UCSD-AML1 (cell line): ENCODE data around the gene KRT40.

Source experiments
- DNase-seq: peaks from one replicate; lab custom pipeline; 2025; ENCODE audit not compliant: unreplicated experiment; lab: John Stamatoyannopoulos, UW

Gene KRT40

GRCh38 chr17:40997361-40997760, 13.2 kb upstream of the KRT40 start:
- no peak for DNase-seq

- no peak for DNase-seq
These were observed 12.7 kb upstream of the KRT40 start for GRCh38 chr17:40996829-40997228.

GRCh38 chr17:40995116-40995515, 11.0 kb upstream of the KRT40 start:
- DNase-seq, result no peak

DNA sequence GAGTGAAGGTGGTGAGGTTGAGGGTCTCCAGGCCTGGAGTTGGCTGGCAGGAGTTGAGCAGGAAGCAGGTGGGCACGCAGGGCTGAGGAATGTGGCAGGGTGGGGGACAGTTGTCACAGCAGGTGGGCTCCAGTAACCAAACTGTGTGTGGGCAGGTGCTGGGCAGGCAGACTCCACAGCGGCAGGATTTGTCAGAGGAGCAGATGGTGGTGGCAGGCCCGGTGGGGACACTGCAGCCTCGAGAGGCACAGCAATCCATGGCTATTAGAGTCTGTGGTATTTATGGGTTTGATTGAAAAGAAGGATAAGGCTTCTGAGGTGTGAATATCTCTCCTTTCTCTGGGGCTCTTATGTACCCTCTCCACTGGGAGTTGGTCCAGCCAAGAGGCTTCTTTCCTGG, 9.7 kb upstream of the KRT40 start, which contains the start of gene KRTAP3-3:
TSS of gene KRTAP3-3 (minus strand) at position 326 of the 400 bp plus-strand sequence. CDS start at position 259, 67 bp downstream.
- DNase-seq, result no peak

DNA sequence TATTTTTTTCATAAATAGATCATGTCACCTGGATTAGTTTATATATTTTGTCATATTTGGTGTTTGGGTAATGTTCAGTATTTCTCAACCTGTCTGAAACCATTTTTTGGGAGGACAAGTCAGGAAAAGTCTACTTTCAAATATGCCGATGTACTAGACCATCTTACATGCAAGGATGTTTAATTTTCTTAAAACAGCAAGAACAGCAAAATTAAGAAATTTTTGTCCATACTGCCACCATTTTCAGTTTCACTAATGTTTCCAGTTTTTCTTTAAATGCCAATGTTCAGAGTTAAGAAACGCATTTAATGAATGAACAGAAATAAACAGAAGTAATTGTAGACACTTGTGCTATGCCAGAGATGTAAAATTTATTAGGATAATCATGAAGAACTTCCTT, 9.0 kb upstream of the KRT40 start:
- DNase-seq, result no peak

GRCh38 chr17:40992666-40993065, 8.5 kb upstream of the KRT40 start:
- DNase-seq, result no peak

GRCh38 chr17:40986920-40987319, 2.8 kb upstream of the KRT40 start:
- DNase-seq, result no peak

DNA sequence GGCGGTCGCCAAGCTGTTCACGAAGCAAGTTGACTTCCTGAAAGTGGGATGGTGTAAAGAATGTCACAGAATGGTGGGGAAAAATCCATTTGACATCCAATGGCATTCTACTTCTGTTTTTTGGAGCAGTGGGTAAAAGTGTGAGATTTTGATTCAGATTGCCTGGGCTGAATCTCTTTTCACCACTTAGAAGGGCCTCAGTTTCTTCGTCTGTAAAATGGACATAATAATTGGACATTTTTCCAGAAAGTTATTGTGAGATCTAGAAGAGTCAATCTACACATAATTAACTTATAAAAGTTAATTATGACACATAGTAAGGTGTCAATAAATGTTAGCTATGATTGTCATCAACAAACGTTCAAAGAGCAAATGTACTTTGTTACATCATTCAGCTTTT, 3.0 kb downstream of the KRT40 start:
- no peak for DNase-seq

DNA sequence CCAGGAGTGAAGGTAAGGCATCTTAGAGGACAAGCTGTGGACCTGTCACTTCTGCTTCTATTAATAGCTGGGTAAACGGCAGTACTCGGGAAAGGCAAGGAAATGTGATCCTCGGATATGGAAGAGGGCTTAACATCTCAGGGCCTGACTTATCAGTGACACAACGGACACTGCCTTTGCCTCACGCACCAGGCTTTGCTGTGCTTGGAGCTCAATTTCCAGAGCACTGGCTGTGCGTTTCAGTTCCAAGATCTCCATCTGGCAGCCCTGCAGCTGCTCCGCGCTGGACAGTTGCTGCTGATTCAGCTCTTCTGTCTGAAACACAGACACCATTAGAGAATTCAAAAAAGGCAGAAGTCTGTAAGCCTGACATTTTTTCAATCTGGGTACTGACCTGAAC, 3.5 kb downstream of the KRT40 start:
- no peak for DNase-seq

DNA sequence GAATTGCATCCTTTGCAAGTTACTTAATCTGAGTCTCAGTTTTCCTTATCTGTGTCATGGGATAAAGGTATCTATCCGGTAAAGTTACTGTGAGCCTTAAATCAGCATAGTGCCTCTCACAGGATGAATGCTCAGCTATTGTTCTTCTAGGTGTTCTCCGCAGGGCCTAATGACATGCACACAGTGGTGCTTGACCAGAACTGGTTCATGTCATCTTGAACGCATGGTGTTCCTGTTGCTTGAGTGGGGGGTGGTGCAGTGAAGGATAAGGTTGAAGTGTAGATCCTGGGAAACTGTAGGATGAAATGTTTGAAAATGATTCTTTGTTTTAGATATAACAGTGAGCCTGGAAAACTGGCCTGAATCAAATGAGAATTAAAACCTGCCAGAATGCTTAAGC, 4.0 kb downstream of the KRT40 start:
- DNase-seq, result no peak

GRCh38 chr17:40978575-40979151, 5.5 kb downstream of the KRT40 start:
- DNase-seq, result no peak

DNA sequence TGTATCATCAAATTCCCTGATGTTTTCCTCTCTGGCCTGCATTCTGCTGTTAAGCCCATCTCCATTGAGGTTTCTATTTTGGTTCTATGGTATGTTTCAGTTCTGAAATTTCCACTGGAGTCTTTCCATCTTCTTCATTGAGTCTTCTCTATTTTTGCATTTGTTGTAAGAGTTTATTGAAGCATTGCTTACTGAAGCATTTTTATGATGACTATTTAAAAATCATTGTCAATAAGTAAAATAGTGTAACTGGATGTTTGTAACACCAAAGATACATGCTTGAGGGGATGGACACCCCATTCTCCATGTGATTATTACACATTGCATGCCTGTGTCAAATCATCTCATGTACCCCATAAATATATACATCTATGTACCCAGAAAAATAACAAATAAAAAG, 8.6 kb downstream of the KRT40 start:
- no peak for DNase-seq

GRCh38 chr17:40974366-40974765, 9.8 kb downstream of the KRT40 start:
- no peak for DNase-seq

- DNase-seq, result no peak
These were observed 16.5 kb downstream of the KRT40 start for GRCh38 chr17:40967582-40967981.

GRCh38 chr17:40966848-40967247, 17.3 kb downstream of the KRT40 start, which contains the start of gene KRT39:
Gene KRT39, minus strand, starts transcription at chr17:40966948. Its CDS starts 92 bp downstream, at chr17:40966856.
- DNase-seq, result no peak

DNA sequence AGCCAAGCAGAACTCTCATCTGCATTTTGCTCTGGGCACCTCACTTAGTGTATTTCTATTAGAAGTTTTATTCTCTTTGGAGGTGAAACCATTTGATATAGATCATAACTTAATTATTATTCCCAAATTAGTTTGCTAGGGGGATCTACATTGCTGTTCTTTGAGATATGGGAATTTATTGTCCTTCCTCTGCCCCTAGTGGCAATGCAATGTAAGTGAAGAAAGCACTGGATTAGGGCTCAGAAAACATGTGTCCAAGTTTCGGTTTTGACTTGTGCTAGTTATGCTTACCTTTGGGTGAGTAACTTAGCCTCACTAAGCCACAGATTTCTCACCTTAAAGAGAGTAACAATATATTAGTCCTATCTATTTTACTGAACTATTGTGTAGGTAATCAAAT, 20.3 kb downstream of the KRT40 start:
- DNase-seq, result no peak

DNA sequence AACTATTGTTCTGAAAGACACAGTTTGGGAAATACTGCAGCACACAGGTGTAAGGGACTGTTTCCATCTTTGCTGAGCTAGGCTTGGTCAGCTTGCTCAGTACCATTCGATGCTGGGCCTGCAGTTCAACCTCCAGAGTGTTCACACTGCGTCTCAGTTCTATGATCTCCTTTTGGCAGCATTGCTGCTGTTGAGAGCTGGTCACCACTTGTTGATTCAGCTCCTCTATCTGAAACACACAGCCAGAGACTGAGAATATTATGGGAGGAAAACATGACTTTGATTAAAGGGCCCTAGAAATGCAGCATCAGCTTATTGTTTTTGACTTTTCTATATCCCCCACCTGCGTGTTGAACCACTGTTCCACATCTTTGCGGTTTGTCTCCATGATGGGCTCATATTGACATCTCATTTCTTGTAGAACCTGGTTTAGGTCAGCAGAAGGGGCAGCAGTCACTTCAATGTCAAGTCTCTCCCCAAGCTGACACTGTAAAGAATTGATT, 22.0 kb downstream of the KRT40 start:
- DNase-seq, result no peak

GRCh38 chr17:40961591-40961990, 22.5 kb downstream of the KRT40 start:
- no peak for DNase-seq

- DNase-seq, result no peak
These were observed 24.0 kb downstream of the KRT40 start for GRCh38 chr17:40960144-40960543.

DNA sequence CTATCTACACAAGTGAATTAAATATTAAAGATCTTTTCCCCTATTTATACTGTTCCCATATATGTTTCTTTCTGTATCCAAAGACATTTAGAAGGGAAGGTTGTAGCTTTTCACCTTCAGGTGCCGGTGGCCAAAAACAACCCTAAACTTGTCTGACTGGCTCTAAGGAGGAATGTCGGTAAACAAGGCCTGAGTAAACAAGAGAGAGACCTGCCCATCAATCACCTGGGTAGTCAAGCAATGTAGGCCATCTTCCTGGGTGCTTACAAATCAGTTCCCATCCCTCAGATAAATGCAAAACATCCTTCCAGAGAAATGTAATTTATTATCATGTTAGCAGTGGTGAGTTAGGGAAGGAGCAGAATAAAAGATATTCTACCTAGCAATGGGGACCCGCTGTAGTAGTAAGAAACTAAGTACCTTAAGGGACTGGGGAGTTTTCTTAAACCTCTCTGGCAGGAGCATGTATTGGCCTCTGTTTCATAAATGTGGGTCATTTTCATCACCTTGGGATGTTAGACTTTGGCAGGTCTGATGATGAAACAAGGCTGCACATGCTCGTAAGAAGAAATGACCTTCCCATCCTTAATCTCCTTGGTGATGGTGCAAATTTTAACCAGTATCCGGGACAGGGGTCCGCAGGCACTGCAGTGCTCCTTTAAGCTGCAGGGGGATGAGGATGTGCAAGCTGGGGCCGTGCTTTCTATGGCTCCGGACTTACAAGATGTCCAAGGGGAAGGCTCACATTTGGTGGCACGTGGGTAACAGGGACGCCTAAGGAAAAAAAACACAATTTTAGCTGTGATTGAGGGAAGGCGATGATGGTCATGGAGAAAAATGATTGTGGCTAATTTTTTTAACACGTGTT, 25.8 kb downstream of the KRT40 start:
- no peak for DNase-seq

DNA sequence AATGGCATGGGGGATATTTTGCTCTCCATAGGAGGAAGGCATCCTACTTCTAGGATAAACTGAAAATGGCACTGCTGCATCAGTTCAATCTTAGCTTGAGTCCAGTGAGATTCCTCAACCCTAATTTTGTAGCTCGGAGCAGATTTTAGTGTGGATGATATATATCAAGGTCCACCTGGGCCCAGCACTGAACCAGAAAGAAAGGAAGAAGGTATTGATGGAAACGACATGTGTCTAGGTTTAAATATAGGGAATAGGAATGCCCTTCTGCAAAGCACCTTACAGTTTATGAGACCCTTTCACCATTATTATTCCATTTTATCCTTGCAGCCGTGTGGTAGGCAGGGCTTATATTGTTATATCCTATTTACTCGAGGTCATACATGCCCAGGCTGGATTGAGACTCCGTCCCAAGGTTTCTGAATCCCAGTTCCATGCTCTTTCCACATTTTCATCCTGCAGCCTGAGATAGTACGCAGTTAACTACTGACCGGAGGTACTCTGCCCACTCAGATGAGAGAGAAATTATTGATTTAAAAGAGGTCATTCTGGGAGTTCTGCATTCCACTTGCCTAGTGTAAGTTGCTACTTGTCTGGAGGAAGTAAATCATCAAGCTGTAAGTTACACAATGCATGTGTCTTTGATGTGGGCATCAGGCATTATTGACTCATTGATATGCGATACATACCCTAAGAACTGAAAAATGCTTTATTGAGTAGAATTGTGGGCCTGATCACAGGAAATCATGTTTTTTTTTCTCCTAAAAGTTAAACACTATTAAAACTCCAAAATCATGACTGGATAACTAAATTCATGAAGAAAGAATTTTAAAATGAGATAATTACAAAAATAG, 27.5 kb downstream of the KRT40 start:
- no peak for DNase-seq
